Measurements from ENCODE around the gene SMC3.

SMC3 gene

DNA sequence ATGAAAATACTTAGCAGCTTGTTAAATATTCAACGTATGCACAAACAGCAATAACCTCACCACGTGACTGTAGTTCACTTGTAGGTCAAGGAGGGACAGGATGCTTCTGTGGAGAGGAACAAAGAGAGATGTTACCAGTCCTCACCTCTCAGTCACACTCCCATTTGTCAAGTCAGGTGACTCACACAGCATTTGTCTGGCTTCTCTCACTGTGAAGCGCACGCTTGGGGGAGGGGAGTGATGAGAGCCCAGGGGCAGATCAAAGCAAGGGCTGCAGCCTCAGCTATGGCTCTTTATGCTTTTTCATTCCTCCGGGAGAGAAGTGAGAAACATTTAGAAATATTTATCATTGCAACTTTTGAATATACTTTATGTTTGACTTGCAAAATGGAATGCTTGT is 73.8 kb downstream of the SMC3 start:
- no peak for TF ChIP-seq CREB1 (IDR thresholded peaks at IDR 0.05; ENCODE audit: low read depth)
- TF ChIP-seq, protein P1, sequence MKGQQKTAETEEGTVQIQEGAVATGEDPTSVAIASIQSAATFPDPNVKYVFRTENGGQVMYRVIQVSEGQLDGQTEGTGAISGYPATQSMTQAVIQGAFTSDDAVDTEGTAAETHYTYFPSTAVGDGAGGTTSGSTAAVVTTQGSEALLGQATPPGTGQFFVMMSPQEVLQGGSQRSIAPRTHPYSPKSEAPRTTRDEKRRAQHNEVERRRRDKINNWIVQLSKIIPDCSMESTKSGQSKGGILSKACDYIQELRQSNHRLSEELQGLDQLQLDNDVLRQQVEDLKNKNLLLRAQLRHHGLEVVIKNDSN (IDR thresholded peaks at IDR 0.05): peak; percentile 75

DNA sequence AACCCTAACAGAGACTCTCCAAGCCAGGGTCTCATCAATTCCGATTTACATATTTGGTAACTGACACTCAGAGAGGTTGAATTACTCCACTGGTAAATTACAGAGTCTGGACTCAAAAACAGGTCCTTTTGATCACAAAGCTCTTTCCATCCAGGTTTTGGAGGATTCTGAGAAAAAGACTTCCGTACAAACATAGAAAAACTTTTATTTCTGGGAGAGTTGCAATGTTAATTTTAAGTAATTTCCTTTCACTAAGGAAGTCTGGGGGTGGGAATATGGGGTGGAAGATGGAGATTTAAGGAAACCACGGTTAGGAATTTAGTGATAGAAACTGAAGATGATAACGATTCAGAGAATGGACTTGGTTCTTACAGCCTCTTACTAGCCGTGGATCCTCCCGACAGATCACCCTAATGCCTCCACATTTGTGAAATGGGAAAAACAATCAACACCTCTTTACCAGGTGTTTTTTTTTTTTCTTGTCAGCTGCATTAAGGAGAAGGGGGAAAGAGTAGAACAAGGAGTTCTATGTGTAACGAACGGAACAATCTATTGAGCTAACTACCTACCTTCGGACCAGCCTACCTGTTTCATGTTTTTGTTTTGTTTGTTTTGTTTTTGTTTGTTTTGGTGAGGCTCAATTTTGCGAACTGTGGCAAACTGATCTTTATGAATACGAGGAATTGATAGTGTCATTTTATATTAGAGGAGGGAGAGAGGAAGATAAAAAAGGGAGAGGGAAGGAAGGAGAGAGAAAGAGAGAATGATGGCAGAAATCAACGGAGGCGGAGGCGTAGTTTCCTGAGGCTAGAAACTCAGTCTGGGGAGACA is 74.9 kb downstream of the SMC3 start:
- TF ChIP-seq, protein P2, sequence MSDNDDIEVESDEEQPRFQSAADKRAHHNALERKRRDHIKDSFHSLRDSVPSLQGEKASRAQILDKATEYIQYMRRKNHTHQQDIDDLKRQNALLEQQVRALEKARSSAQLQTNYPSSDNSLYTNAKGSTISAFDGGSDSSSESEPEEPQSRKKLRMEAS (IDR thresholded peaks at IDR 0.05): no peak

DNA sequence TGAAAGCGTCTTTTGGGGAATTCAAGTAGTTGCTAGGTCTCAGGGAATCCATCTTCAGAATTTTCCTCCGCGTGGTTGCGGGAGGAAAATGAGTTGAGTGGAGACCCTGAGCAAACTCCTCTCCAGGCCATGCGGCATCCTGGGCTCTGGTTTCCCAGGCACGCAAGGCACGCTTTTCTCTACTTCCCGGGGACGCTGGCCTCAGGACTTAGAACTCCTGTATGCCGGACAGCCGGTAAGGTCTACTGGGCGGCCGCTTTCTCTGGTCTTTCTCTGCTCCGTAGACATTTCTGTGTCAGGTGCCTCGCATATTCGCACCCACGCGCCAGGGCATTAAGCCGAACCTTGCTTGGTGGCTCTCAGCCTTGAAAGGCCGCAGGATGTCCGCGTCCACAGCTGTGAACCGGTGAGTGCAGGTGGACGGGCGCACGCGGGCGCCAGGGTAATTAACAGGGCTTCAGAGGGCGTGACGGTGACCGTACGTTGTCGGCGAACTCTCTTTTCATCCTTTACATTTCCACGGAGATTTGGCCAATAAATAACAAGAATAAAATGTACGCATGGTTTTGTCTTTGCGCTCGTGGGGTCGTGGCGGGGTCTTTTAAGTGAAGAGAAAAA is 75.6 kb downstream of the SMC3 start:
- no peak for TF ChIP-seq TEAD4 (IDR thresholded peaks at IDR 0.05)
- TF ChIP-seq, protein P2 (IDR thresholded peaks at IDR 0.05): peak; percentile 30; the same call in 1 of the 2 replicates

DNA sequence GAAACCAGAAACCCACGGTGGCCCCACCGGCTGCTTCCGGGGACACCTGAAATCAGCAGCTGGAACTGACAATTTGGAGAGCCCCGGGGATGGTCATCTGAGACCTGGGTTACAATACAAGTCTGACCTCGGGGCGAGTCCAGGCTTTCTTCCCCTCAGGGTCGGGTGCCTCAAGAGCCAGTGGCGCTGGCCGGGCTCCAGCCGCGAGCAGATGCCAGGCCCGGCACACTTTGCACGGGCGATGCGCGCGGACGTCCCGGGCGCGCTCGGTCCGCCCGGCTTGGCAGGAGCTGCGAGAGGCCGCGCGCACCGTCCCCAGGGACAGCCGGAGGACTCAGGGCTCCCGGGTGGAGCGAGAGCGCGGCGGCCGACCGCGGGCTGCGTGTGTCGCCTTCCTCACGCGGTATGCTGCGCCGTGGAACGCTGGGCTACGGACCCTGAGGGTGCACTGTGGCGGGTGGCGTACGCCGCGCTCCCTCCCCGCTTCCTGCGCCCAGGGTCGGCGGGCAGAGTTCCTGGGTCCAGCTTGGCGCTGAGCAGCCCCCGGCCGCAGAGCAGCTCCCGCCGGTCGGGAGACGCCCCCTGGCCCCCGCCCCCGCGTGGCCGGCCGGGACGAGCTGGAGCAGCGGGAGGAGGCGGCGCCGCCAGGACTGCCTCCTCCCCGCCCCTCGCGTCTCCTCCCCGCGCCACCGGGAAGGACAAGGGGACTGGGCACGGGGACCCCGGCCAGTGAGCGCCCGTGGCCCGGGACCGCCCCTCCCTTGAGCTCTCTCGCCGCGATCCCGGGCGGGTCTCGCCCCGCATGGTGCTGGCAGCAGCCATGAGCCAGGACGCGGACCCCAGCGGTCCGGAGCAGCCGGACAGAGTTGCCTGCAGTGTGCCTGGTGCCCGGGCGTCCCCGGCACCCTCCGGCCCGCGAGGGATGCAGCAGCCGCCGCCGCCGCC is 76.4 kb downstream of the SMC3 start, which contains the start of gene RBM20:
RBM20 (plus strand) TSS at position 684 of the 945 bp plus-strand sequence; CDS start at position 803, 119 bp downstream.
- TF ChIP-seq FOXM1 (IDR thresholded peaks at IDR 0.05; ENCODE audit: borderline replicate concordance, low read depth) (no peak), TAF1 (IDR thresholded peaks at IDR 0.05; ENCODE audit: low read depth) (no peak), CREB1 (IDR thresholded peaks at IDR 0.05; ENCODE audit: low read depth) (no peak), EGR1 (IDR thresholded peaks at IDR 0.05) (peak; percentile 57; the same call in 1 of the 2 replicates), EP300 (IDR thresholded peaks at IDR 0.05; ENCODE audit: borderline replicate concordance) (no peak), TEAD4 (IDR thresholded peaks at IDR 0.05) (peak; percentile 15; the same call in 1 of the 2 replicates), ZBTB7A (IDR thresholded peaks at IDR 0.05; ENCODE audit: low read depth) (peak; percentile 68; the same call in 1 of the 2 replicates), RAD21 (IDR thresholded peaks at IDR 0.05; ENCODE audit: low read depth) (no peak)
- TF ChIP-seq, protein P3, sequence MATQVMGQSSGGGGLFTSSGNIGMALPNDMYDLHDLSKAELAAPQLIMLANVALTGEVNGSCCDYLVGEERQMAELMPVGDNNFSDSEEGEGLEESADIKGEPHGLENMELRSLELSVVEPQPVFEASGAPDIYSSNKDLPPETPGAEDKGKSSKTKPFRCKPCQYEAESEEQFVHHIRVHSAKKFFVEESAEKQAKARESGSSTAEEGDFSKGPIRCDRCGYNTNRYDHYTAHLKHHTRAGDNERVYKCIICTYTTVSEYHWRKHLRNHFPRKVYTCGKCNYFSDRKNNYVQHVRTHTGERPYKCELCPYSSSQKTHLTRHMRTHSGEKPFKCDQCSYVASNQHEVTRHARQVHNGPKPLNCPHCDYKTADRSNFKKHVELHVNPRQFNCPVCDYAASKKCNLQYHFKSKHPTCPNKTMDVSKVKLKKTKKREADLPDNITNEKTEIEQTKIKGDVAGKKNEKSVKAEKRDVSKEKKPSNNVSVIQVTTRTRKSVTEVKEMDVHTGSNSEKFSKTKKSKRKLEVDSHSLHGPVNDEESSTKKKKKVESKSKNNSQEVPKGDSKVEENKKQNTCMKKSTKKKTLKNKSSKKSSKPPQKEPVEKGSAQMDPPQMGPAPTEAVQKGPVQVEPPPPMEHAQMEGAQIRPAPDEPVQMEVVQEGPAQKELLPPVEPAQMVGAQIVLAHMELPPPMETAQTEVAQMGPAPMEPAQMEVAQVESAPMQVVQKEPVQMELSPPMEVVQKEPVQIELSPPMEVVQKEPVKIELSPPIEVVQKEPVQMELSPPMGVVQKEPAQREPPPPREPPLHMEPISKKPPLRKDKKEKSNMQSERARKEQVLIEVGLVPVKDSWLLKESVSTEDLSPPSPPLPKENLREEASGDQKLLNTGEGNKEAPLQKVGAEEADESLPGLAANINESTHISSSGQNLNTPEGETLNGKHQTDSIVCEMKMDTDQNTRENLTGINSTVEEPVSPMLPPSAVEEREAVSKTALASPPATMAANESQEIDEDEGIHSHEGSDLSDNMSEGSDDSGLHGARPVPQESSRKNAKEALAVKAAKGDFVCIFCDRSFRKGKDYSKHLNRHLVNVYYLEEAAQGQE (IDR thresholded peaks at IDR 0.05; ENCODE audit: low read depth): no peak
- TF ChIP-seq, protein P2 (IDR thresholded peaks at IDR 0.05): no peak; the same call in 1 of the 2 replicates

DNA sequence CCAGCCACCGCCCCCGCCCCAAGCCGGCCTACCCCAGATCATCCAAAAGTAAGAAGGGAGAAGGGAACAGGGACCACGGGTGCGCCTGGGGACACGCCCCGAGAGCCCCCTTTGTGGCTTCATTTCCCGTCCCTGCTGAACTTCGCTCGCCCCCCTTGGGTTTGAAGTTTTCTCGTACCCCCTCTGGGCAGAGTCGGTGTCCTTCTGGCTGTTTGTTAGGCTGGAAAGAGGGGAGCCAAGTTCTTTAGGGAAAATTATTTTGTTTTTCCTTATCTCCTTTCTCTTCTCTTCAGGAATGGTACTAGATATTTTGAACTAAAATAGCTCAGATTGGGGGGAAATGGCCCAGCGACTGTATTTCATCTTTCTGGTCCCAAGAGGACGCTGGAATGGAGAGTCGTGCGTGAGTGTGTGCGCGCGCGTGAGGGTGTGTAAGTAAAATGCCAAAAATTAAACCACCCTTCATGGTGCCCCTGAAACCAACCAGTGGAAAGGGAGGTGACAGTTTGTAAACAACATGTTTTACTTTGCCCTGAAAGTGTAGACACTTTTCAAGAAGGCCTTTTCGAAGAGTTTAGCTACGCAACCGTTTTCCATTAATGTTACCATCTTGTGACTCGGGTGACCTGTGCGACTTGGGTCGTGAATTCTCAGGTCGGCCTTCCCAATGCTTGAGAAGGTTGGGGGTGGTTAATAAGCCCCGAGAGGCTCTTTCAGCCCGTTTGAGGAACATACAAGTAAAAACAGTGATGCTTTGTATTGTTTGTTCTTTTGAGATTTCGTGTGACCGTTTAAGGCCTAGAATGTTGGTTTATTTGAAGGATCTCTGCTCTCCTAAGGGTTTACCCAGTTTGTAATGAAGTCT is 77.3 kb downstream of the SMC3 start:
- TF ChIP-seq, protein P1 (IDR thresholded peaks at IDR 0.05): no peak
- TF ChIP-seq TCF12 (IDR thresholded peaks at IDR 0.05; ENCODE audit: low read depth) (no peak), CREB1 (IDR thresholded peaks at IDR 0.05; ENCODE audit: low read depth) (no peak), TEAD4 (IDR thresholded peaks at IDR 0.05) (no peak), YY1 (IDR thresholded peaks at IDR 0.05; ENCODE audit: low read depth) (no peak), FOXM1 (IDR thresholded peaks at IDR 0.05; ENCODE audit: borderline replicate concordance, low read depth) (no peak), EP300 (IDR thresholded peaks at IDR 0.05; ENCODE audit: borderline replicate concordance) (no peak), RAD21 (IDR thresholded peaks at IDR 0.05; ENCODE audit: low read depth) (no peak)
- TF ChIP-seq, protein P3 (IDR thresholded peaks at IDR 0.05; ENCODE audit: low read depth): no peak

Measured in Ishikawa (cell line).